ENCODE results near the gene TYMS. TPM values are rescaled to one million over a fixed set of nuclear protein-coding genes. Genes with fewer than 3 reads are reported as not detected.

Gene TYMS
- total and polyA plus RNA-seq, 2 donors (not counting 3 experiments of a cell fraction or from before 2014, with no cell fraction given) = 136 to 200 TPM

DNA sequence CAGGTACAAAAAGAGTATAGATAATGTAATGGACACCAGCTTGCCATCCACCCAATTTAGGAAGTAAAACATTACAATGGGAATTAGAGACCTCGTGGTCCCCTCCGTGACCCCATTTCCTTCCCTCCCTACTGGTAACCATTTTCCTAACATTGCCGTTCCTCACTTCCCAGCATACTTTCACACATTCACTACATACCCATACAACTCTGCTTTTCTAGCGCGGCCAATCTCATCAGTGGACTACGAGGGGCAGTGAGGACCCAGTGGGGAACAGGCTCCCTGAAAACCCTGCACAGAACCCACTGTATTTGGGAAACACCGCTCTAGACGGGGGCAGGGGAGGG, 53.8 kb downstream of the TYMS start:
- DNase-seq (ENCODE audit: low read depth, low spot score) = no peak
- no peaks in the 10 kb centered on the region for H3K27me3 ChIP-seq (ENCODE audit: control insufficient read depth in 2 of 2, insufficient read depth in 2 of 2, low read length in 2 of 2)
- peak overlapping the region; percentile 79 for H3K4me2 ChIP-seq (ENCODE audit: insufficient read depth, low read length)
- CTCF ChIA-PET = interaction anchor here (1.1 to 1.9 kb wide), 2 partner anchors 119 to 128 kb away, joined by 3 to 10 read pairs; no protein-coding TSS in a partner anchor
- dilution Hi-C loops (cut with MboI; ENCODE audit: extremely low pct_ligation_motif_present, low sequenced_read_pairs) (no loop called here), intact Hi-C loops (cut with micrococcal nuclease) (loop anchor here (1.0 kb wide), 1 partner anchor 87 kb away; no protein-coding TSS in a partner anchor)
- peak overlapping the region; percentile 43 for H2AFZ ChIP-seq (ENCODE audit: low read depth, low read length)
- no TSS peak for BruUV-seq (replicated peaks)
- H3K36me3 ChIP-seq (ENCODE audit: control insufficient read depth in 2 of 2, extremely low read depth in 1 of 2, insufficient read depth in 2 of 2, low read length in 2 of 2) = peaks cover 1 to 3% of the 10 kb centered on the region in 2 experiments
- peak overlapping the region; percentile 49 for H3K27ac ChIP-seq (ENCODE audit: insufficient read depth, low read depth, low read length)
- FAIRE-seq = no peak
- no peaks in the 10 kb centered on the region for H3K9me1 ChIP-seq (replicated peaks; ENCODE audit: control insufficient read depth, extremely low read depth, insufficient read depth, low read length)
- TF ChIP-seq GATA2 (IDR thresholded peaks at IDR 0.05; ENCODE audit: insufficient read depth, insufficient read length, low read depth, low read length) = no peak
- TF ChIP-seq CTCF (IDR thresholded peaks at IDR 0.05; ENCODE audit: extremely low read depth in 1 of 2, insufficient read depth in 1 of 2, low read depth in 1 of 2, low read length in 2 of 2) = no peak
- no peak for TF ChIP-seq FOS (IDR thresholded peaks at IDR 0.05; ENCODE audit: borderline replicate concordance, insufficient read depth, low read length)
- TF ChIP-seq EZH2 (IDR thresholded peaks at IDR 0.05; ENCODE audit: borderline replicate concordance, low read depth, low read length, severe bottlenecking) = no peak
- no peak for TF ChIP-seq POLR2AphosphoS5 (IDR thresholded peaks at IDR 0.05; ENCODE audit: insufficient read depth, low read depth, low read length)
- TF ChIP-seq MYC (IDR thresholded peaks at IDR 0.05; ENCODE audit: low read depth, low read length) = no peak
- no peak for TF ChIP-seq JUN (IDR thresholded peaks at IDR 0.05; ENCODE audit: borderline replicate concordance, insufficient read depth, insufficient read length, low read depth)
- TF ChIP-seq MAX (IDR thresholded peaks at IDR 0.05; ENCODE audit: insufficient read depth, insufficient read length) = no peak
- no peak for TF ChIP-seq POLR2A (IDR thresholded peaks at IDR 0.05; ENCODE audit: low read depth, low read length)
- no peaks in the 10 kb centered on the region for H4K20me1 ChIP-seq (replicated peaks; ENCODE audit: control insufficient read depth, extremely low read depth, insufficient read depth, low read length)
- H3K4me1 ChIP-seq (ENCODE audit: control insufficient read depth, extremely low read depth, insufficient read depth, low read length) = peaks cover 5% of the 10 kb centered on the region
- H3K79me2 ChIP-seq (ENCODE audit: control insufficient read depth, insufficient read depth, low read length) = peaks cover 43% of the 10 kb centered on the region
- no peaks in the 10 kb centered on the region for H3K9me3 ChIP-seq (replicated peaks; ENCODE audit: control insufficient read depth, insufficient read depth, low read length)
- POLR2A ChIA-PET = no interaction called here
- H3K4me3 ChIP-seq (replicated peaks in 1 of 3; ENCODE audit: insufficient read depth in 1 of 3, low read depth in 1 of 3, low read length in 3 of 3) = peak overlapping the region; percentile 74 to 84 (median 82)
- peak overlapping the region; percentile 72 for H3K9ac ChIP-seq (replicated peaks; ENCODE audit: extremely low read depth, insufficient read depth, low read length)
